ENCODE measurements around the gene FUT3.
"Not testable (repeated sequence)": the region's sequence is repeated elsewhere in the genome, so short reads cannot be mapped to it uniquely, and the experiment has no call there.

Gene FUT3

DNA sequence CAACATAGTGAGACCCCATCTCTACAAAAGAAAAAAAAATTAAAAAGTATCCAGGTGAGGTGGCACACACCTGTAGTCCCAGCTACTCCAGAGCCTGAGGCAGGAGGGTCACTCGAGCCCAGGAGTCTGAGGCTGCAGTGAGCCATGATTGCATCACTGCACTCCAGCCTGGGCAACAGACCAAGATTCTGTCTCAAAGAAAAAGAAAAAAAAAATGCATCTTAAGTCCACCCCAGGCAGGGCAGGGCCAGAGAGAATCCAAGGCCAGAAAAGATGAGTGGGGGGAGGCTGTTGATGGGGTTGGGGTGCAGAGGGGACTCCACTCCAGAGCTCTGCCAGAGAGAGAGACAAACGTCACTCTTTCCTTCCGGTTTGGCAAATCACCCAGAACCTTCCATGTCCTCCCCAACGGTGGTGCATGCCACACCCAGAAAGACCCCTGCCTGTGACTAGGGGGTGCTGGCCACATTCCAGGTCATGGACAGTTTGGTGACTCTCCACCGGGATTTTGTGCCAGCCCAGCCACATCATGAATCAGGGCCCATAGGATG, 431 bp downstream of the FUT3 start:
- Histone ChIP-seq H3K27ac (no peak overlapping the region), H3K4me3 (ENCODE audit: low read depth, low read length) (no peak overlapping the region), H3K27me3 (ENCODE audit: insufficient read depth, low read depth, severe bottlenecking) (no peaks in the 10 kb centered on the region), H3K36me3 (no peaks in the 10 kb centered on the region), H3K9me3 (ENCODE audit: severe bottlenecking) (peaks cover 2% of the 10 kb centered on the region)
- no peak for DNase-seq
- TF ChIP-seq, protein P1, sequence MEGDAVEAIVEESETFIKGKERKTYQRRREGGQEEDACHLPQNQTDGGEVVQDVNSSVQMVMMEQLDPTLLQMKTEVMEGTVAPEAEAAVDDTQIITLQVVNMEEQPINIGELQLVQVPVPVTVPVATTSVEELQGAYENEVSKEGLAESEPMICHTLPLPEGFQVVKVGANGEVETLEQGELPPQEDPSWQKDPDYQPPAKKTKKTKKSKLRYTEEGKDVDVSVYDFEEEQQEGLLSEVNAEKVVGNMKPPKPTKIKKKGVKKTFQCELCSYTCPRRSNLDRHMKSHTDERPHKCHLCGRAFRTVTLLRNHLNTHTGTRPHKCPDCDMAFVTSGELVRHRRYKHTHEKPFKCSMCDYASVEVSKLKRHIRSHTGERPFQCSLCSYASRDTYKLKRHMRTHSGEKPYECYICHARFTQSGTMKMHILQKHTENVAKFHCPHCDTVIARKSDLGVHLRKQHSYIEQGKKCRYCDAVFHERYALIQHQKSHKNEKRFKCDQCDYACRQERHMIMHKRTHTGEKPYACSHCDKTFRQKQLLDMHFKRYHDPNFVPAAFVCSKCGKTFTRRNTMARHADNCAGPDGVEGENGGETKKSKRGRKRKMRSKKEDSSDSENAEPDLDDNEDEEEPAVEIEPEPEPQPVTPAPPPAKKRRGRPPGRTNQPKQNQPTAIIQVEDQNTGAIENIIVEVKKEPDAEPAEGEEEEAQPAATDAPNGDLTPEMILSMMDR (IDR thresholded peaks at IDR 0.05; ENCODE audit: low read depth, low read length), result no peak

DNA sequence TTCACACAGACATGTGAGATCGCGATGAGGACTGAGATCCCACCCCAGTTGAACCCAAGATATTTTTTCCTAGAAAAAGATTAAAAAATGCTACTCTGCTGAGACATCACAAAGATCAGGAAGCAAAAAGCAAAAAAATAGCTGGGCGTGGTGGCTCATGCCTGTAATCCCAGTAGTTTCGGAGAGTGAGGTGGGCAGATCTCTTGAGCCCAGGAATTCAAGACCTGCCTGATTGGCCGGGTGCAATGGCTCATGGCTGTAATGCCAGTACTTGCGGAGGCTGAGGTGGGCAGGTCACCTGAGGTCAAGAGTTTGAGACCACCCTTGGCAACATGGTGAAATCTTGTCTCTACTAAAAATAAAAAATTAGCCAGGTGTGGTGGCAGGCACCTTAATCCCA, 1.1 kb downstream of the FUT3 start:
- no peak overlapping the region; the same call in none of the 2 replicates for H3K27ac ChIP-seq
- peaks cover 2% of the 10 kb centered on the region for H3K9me3 ChIP-seq (ENCODE audit: severe bottlenecking)
- no peaks in the 10 kb centered on the region for H3K36me3 ChIP-seq
- H3K27me3 ChIP-seq (ENCODE audit: insufficient read depth, low read depth, severe bottlenecking), result no peaks in the 10 kb centered on the region
- TF ChIP-seq, protein P1 (IDR thresholded peaks at IDR 0.05; ENCODE audit: low read depth, low read length), result no peak
- H3K4me3 ChIP-seq (ENCODE audit: low read depth, low read length), result no peak overlapping the region
- DNase-seq, result no peak

DNA sequence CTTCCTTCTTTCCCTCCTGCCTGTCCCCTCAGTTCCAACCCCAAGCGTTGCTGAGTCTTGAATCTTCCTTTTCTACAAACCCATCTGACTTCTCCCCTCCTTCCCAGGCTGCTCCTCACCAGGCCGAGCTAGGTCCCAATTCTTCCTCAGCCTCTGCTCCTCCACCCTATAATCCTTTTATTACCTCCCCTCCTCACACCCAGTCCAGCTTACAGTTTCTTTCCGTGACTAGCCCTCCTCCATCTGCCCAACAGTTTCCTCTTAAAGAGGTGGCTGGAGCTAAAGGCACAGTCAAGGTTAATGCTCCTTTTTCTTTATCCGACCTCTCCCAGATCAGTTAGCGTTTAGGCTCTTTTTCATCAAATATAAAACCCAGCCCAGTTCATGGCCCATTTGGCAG, 2.6 kb downstream of the FUT3 start:
- peak; percentile 81 for DNase-seq
- H3K27ac ChIP-seq, result peak overlapping the region; percentile 74
- not testable (repeated sequence) for H3K36me3 ChIP-seq; H3K27me3 ChIP-seq (ENCODE audit: insufficient read depth, low read depth, severe bottlenecking); H3K4me3 ChIP-seq (ENCODE audit: low read depth, low read length); H3K9me3 ChIP-seq (ENCODE audit: severe bottlenecking)

DNA sequence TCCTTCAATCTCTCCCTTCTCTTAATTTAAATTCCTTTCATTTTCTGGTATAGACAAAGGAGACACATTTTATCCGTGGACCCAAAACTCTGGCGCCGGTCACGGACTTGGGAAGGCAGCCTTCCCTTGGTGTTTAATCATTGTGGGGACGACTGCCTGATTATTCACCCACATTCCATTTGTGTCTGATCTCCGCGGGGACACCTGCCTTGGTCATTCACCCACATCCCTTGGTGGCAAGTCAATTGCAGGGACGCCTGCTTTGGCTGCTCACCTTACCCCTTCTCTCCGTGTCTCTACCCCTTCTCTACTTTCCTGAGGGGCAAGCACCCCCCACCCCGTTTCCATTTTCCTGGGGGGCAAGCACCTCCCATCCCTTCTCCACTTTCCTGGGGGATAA, 3.4 kb downstream of the FUT3 start:
- not testable (repeated sequence) for H3K36me3 ChIP-seq; H3K4me3 ChIP-seq (ENCODE audit: low read depth, low read length); H3K9me3 ChIP-seq (ENCODE audit: severe bottlenecking); H3K27me3 ChIP-seq (ENCODE audit: insufficient read depth, low read depth, severe bottlenecking); DNase-seq
- H3K27ac ChIP-seq, result peak overlapping the region; percentile 74

DNA sequence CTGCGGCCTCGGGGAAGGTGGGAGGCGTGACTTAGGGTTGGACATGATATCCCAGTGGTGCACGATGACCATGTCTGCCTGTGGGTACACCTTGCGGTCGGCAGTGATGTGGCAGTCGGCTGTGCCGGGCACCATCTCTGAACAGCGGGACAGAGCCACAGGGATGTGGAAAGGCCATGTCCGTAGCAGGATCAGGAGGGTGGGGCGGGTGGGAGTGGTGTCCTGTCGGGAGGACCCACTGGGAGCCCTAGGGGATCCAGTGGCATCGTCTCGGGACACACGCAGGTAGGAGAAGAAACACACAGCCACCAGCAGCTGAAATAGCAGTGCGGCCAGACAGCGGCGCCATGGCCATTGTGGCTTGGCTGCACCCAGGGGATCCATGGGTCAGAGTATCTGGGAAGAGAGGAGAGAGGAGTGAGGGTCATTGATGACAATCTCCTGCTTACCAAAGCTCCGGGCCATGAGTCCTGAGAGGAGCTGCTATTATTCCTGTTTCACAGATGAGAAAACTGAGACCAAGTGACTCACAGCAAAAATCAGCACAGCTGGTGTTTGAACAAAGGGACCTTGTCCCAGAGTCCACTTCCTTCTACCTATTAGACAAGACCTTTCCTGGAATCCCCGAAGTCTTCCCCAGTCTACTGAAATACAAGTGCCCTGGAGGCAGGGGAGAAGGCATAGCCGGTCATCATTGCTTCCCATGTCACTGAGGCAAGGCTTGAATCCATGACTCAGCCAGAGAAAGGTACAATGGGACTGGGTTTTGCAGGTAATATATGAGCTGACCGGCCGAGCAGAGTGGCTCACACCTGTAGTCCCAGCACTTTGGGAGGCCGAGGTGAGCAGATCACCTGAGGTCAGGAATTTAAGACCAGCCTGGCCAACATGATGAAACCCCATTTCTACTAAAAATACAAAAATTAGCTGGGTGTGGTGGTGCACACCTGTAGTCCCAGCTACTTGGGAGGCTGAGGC, 6.5 kb downstream of the FUT3 start:
- H3K27ac ChIP-seq, result no peak overlapping the region

DNA sequence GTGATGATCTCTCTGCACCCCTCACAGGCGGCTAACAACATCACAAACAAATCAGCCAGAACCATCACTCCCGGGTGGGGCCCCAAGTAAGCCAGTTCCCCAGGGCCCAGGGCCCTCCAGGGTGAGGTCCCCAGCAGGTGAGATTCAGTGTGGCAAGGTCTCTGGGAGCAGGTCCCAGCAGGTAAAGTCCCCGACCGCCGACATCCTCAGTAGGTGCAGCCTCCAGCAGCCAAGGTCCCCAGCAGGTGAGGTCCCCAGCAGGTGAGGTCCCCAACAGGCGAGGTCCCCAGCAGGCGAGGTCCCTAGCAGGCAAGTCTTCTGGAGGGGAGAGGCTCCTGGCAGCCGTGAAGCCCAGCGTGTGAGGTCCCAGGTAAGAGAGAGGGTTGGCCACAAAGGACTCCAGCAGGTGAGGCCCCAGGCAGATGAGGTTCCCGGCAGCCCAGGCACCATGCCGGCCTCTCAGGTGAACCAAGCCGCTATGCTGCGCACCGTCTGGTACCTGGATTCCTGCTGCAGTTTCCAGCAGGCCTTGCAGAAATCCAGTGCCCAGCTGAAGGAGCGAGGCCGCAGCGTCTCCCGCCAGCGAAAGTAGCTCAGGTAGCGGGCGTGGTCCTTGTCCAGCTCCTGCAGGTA, 7.8 kb downstream of the FUT3 start:
- DNase-seq, result no peak
- Histone ChIP-seq H3K27ac (no peak overlapping the region), H3K36me3 (peaks cover 3% of the 10 kb centered on the region; the same call in 1 of the 2 replicates), H3K27me3 (ENCODE audit: insufficient read depth, low read depth, severe bottlenecking) (no peaks in the 10 kb centered on the region), H3K4me3 (ENCODE audit: low read depth, low read length) (no peak overlapping the region), H3K9me3 (ENCODE audit: severe bottlenecking) (peaks cover 2% of the 10 kb centered on the region)
- TF ChIP-seq, protein P1 (IDR thresholded peaks at IDR 0.05; ENCODE audit: low read depth, low read length), result no peak

More for the DNA sequence above, 6.5 kb downstream of the FUT3 start:
- no peak for DNase-seq
- H3K9me3 ChIP-seq (ENCODE audit: severe bottlenecking), result peaks cover 2% of the 10 kb centered on the region
- TF ChIP-seq, protein P1 (IDR thresholded peaks at IDR 0.05; ENCODE audit: low read depth, low read length), result no peak
- no peaks in the 10 kb centered on the region for H3K27me3 ChIP-seq (ENCODE audit: insufficient read depth, low read depth, severe bottlenecking)
- no peak overlapping the region for H3K4me3 ChIP-seq (ENCODE audit: low read depth, low read length)
- peaks cover 3% of the 10 kb centered on the region; the same call in 1 of the 2 replicates for H3K36me3 ChIP-seq

DNA sequence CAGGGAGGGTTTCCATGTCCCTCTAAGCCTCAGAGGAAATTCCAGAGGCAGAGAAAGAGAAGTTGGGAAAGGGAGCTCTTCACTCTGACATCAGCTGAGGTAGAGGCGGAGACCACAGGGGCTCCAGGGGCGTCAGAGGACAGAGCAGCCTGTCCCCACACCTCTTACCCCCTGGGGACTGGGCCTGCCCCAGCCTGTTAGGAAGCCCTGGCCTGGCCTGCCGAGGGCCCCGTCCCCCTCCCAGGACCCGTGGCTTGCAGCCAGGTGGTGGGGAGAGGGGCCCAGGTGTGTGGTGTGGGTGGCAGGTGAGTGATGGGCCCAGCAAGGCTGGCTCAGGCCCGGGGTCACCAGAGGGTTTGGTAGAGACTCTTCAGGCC, 9.5 kb downstream of the FUT3 start:
- H3K36me3 ChIP-seq; H3K4me3 ChIP-seq (ENCODE audit: low read depth, low read length); H3K27me3 ChIP-seq (ENCODE audit: insufficient read depth, low read depth, severe bottlenecking); H3K9me3 ChIP-seq (ENCODE audit: severe bottlenecking): not testable (repeated sequence)
- peak; percentile 24 for DNase-seq
- H3K27ac ChIP-seq, result peak overlapping the region; percentile 48
